HepG2 (cell line): ENCODE results near the gene AJUBA. TPM values are rescaled to one million over a fixed set of nuclear protein-coding genes. Genes with fewer than 3 reads are reported as not detected.
A peak's percentile ranks its signal among the peaks of the same experiment; 100 is the strongest.

Experiments used
- ATF4 ChIP-seq, 2 experiments: fragments of 450-650 bp in 1 of 2; sonication (generic) in 1 of 2; formaldehyde crosslinking; IDR thresholded peaks; 2 replicates each; pipeline versions ENCODE4 v1.5.0 to v1.8.0; 2020 to 2022; ENCODE audit warnings: mild to moderate bottlenecking in 1 of 2, missing genetic modification reagents in 1 of 2
- ATF7-NPFF ChIP-seq: sonication (generic); formaldehyde crosslinking; IDR thresholded peaks from 2 replicates; pipeline ENCODE4 v1.8.1; 2023; ENCODE audit warnings: mild to moderate bottlenecking, low read depth, missing genetic modification reagents, moderate library complexity
- BHLHE40 ChIP-seq: IDR thresholded peaks from 2 replicates; pipeline ENCODE4 v1.6.1; 2011; ENCODE audit warnings: low read length, improper control_type of control experiment
- DR1 ChIP-seq: sonication (generic); formaldehyde crosslinking; IDR thresholded peaks from 2 replicates; pipeline ENCODE4 v1.8.0; 2021; ENCODE audit warnings: mild to moderate bottlenecking, missing genetic modification reagents, inconsistent platforms
- DZIP1 ChIP-seq: sonication (generic); formaldehyde crosslinking; IDR thresholded peaks from 2 replicates; pipeline ENCODE4 v1.5.0; 2020; ENCODE audit warnings: mild to moderate bottlenecking, missing genetic modification reagents
- ERF ChIP-seq: IDR thresholded peaks from 2 replicates; pipeline ENCODE4 v1.6.1; 2018; ENCODE audit warnings: missing biosample characterization, missing genetic modification reagents
- GRHL1 ChIP-seq: sonication (generic); formaldehyde crosslinking; conservative IDR thresholded peaks from 2 replicates; pipeline ENCODE4 v1.8.0; 2022; ENCODE audit warnings: missing genetic modification reagents
- HMG20B ChIP-seq: conservative IDR thresholded peaks from 2 replicates; pipeline ENCODE4 v1.6.1; 2016; ENCODE audit warnings: missing genetic modification reagents, missing compliant biosample characterization
- MTF2 ChIP-seq: sonication (generic); formaldehyde crosslinking; IDR thresholded peaks from 2 replicates; pipeline ENCODE4 v1.5.0; 2020; ENCODE audit warnings: missing genetic modification reagents, borderline replicate concordance
- MYC ChIP-seq: sonication (generic); formaldehyde crosslinking; IDR thresholded peaks from 2 replicates; pipeline ENCODE4 v1.9.0; 2021; ENCODE audit warnings: missing genetic modification reagents, borderline replicate concordance
- NR1H2 ChIP-seq: sonication (generic); formaldehyde crosslinking; IDR thresholded peaks from 2 replicates; pipeline ENCODE4 v1.8.1; 2022; ENCODE audit warnings: low read depth, missing genetic modification reagents, borderline replicate concordance
- NR2F6 ChIP-seq, 2 experiments: IDR thresholded peaks; 2 replicates each; pipeline ENCODE4 v1.6.1; 2016; ENCODE audit warnings: antibody characterized with exemption in 1 of 2, mild to moderate bottlenecking in 1 of 2
- TBX3 ChIP-seq: fragments of 450-650 bp; IDR thresholded peaks from 2 replicates; pipeline ENCODE4 v1.6.1; 2017; ENCODE audit warnings: antibody characterized with exemption, mild to moderate bottlenecking, inconsistent platforms, borderline replicate concordance
- TSC22D2 ChIP-seq: sonication (generic); formaldehyde crosslinking; IDR thresholded peaks from 2 replicates; pipeline ENCODE4 v1.5.1; 2020; ENCODE audit warnings: missing genetic modification reagents, mild to moderate bottlenecking, borderline replicate concordance
- ZFP91 ChIP-seq: sonication (generic); formaldehyde crosslinking; IDR thresholded peaks from 2 replicates; pipeline ENCODE4 v1.9.0; 2022; ENCODE audit warnings: missing genetic modification reagents, mild to moderate bottlenecking, borderline replicate concordance
- ZNF414 ChIP-seq: sonication (generic); formaldehyde crosslinking; IDR thresholded peaks from 2 replicates; pipeline ENCODE4 v1.5.0; 2020; ENCODE audit warnings: missing genetic modification reagents
- ZNF451 ChIP-seq: sonication (generic); formaldehyde crosslinking; IDR thresholded peaks from 2 replicates; pipeline ENCODE4 v1.5.0; 2020; ENCODE audit warnings: mild to moderate bottlenecking, missing genetic modification reagents
- ZNF580 ChIP-seq: IDR thresholded peaks from 2 replicates; pipeline ENCODE4 v1.6.1; 2016; ENCODE audit warnings: low read depth, borderline replicate concordance
- ZNF597 ChIP-seq: sonication (generic); formaldehyde crosslinking; IDR thresholded peaks from 2 replicates; pipeline ENCODE4 v1.5.0; 2020; ENCODE audit warnings: missing genetic modification reagents
- ZNF724P ChIP-seq: sonication (generic); formaldehyde crosslinking; IDR thresholded peaks from 2 replicates; pipeline ENCODE4 v1.8.0; 2022; ENCODE audit warnings: missing genetic modification reagents, borderline replicate concordance
- ZNF878 ChIP-seq: sonication (generic); formaldehyde crosslinking; IDR thresholded peaks from 2 replicates; pipeline ENCODE4 v1.8.1; 2023; ENCODE audit warnings: mild to moderate bottlenecking, missing genetic modification reagents, moderate library complexity
- polyA plus RNA-seq, 8 experiments: library from polyadenylated mRNA; depleted of rRNA in 3 of 8; stranded (reverse) in 7 of 8; unstranded in 1 of 8; fragments of >200 nt; fragmentation: Illumina TruSeq in 4 of 8; extraction: Trizol in 4 of 8; gene quantifications; 2 replicates each; pipeline versions ENCODE4 v1.2.1 to v1.2.3, GENCODE V29; 2011 to 2016; ENCODE audit warnings: low read depth in 4 of 8, missing spikeins in 1 of 8, mixed read lengths in 1 of 8; ENCODE audit not compliant: insufficient read depth in 1 of 8
- total RNA-seq, 5 experiments: library from RNA; depleted of rRNA; stranded (reverse); fragments of >200 nt; fragmentation: Illumina TruSeq; extraction: Trizol; gene quantifications; 2 replicates each; pipeline ENCODE4 v1.2.3, GENCODE V29; 2016; ENCODE audit warnings: low read depth in 1 of 5

AJUBA gene
- total and polyA plus RNA-seq, 2 of the 13 experiments (the other 11 are each of a cell fraction or from before 2014, with no cell fraction given) = 157 to 241 TPM

- TF ChIP-seq MTF2 (CRISPR knock-in tag) (no peak), MYC (no peak), ZFP91 (CRISPR knock-in tag) (no peak), DR1 (CRISPR knock-in tag) (no peak), ZNF878 (no peak), ZNF597 (CRISPR knock-in tag) (no peak), NR2F6 (IDR thresholded peaks at IDR 0.05) (no peak), NR2F6 (CRISPR knock-in tag; IDR thresholded peaks at IDR 0.05) (peak; percentile 67; the same call in 1 of the 2 replicates), ZNF414 (CRISPR knock-in tag) (no peak), BHLHE40 (peak; percentile 70), GRHL1 (no peak), NR1H2 (CRISPR knock-in tag) (no peak), ZNF451 (CRISPR knock-in tag) (peak; percentile 20; the same call in 1 of the 2 replicates), ZNF580 (no peak), ERF (CRISPR knock-in tag) (no peak), ATF7-NPFF (CRISPR knock-in tag) (no peak), TSC22D2 (CRISPR knock-in tag) (no peak), ZNF724P (CRISPR knock-in tag) (no peak; the same call in 1 of the 2 replicates), HMG20B (CRISPR knock-in tag) (peak; percentile 35), ATF4 (CRISPR knock-in tag; IDR thresholded peaks at IDR 0.05) (no peak), DZIP1 (no peak), TBX3 (no peak)
These were observed 1.7 kb downstream of the AJUBA start (continued) for GRCh38 chr14:22980672-22981089.
